PC-9 (cell line): Measurements from ENCODE around the gene IRF2.

Experiments used
- EZH2 ChIP-seq: fragments of 200-600 bp; sonication (generic); IDR thresholded peaks from 2 replicates; pipeline ENCODE4 v1.8.0; 2017; ENCODE audit warnings: antibody characterized with exemption, low read depth
- TF ChIP-seq, protein P1 (sequence below): fragments of 200-600 bp; sonication (generic); conservative IDR thresholded peaks from 2 replicates; pipeline ENCODE4 v1.6.1; 2017; ENCODE audit warnings: mixed run types, antibody characterized with exemption, mild to moderate bottlenecking, moderate library complexity

DNA sequence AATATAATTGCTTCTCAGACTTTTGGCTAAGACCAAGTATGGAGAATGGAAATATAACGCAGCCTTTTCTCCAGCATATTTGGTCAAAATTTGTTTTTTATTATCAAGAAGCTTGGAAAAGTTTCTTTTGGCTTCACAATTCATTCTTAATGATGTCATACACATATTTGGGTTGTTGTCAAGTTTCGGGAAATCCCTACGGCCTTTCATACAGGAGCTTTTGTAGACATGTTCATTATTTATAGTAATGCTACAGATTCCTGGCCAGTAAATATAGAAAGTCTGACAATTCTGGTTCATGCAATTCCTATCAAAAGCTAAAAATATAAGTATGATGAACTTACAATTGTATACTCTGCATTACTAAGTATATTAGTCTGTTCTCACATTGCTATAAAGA is 112.9 kb downstream of the IRF2 start:
- TF ChIP-seq, protein P1, sequence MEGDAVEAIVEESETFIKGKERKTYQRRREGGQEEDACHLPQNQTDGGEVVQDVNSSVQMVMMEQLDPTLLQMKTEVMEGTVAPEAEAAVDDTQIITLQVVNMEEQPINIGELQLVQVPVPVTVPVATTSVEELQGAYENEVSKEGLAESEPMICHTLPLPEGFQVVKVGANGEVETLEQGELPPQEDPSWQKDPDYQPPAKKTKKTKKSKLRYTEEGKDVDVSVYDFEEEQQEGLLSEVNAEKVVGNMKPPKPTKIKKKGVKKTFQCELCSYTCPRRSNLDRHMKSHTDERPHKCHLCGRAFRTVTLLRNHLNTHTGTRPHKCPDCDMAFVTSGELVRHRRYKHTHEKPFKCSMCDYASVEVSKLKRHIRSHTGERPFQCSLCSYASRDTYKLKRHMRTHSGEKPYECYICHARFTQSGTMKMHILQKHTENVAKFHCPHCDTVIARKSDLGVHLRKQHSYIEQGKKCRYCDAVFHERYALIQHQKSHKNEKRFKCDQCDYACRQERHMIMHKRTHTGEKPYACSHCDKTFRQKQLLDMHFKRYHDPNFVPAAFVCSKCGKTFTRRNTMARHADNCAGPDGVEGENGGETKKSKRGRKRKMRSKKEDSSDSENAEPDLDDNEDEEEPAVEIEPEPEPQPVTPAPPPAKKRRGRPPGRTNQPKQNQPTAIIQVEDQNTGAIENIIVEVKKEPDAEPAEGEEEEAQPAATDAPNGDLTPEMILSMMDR, result no peak
- no peak for TF ChIP-seq EZH2
